ENCODE measurements around the gene SLAMF1.

SLAMF1 gene

GRCh38 chr1:160642281-160642644 lies 4.6 kb downstream of the SLAMF1 start:
- Mint-ChIP-seq H3K9me3 (no peaks in the 10 kb centered on the region), H3K27ac (ENCODE audit: low read depth) (peak overlapping the region; percentile 87), H3K27me3 (no peaks in the 10 kb centered on the region), H3K4me3 (peak overlapping the region; percentile 96), H3K36me3 (ENCODE audit: insufficient read depth) (peaks cover 19% of the 10 kb centered on the region), H3K4me1 (peaks cover 90% of the 10 kb centered on the region)
- no peak for DNase-seq (ENCODE audit: low spot score in 2 of 2)
- ATAC-seq (replicated peaks; ENCODE audit: extremely low read depth, poor library complexity, severe bottlenecking), result no peak

GRCh38 chr1:160641323-160642280 lies 5.2 kb downstream of the SLAMF1 start:
- Mint-ChIP-seq H3K36me3 (ENCODE audit: insufficient read depth) (peaks cover 18% of the 10 kb centered on the region), H3K27me3 (no peaks in the 10 kb centered on the region), H3K4me1 (peaks cover 90% of the 10 kb centered on the region), H3K4me3 (peak overlapping the region; percentile 96), H3K9me3 (no peaks in the 10 kb centered on the region), H3K27ac (ENCODE audit: low read depth) (peak overlapping the region; percentile 87)
- ATAC-seq (replicated peaks; ENCODE audit: extremely low read depth, poor library complexity, severe bottlenecking) (no peak), DNase-seq (ENCODE audit: low spot score in 2 of 2) (no peak)

GRCh38 chr1:160640359-160641123 lies 6.3 kb downstream of the SLAMF1 start:
- H3K9me3 Mint-ChIP-seq, result no peaks in the 10 kb centered on the region
- H3K27ac Mint-ChIP-seq (ENCODE audit: low read depth), result peak overlapping the region; percentile 87
- DNase-seq (ENCODE audit: low spot score in 2 of 2) (no peak), ATAC-seq (replicated peaks; ENCODE audit: extremely low read depth, poor library complexity, severe bottlenecking) (no peak)
- H3K36me3 Mint-ChIP-seq (ENCODE audit: insufficient read depth), result peaks cover 20% of the 10 kb centered on the region
- peak overlapping the region; percentile 68 for H3K4me3 Mint-ChIP-seq
- no peaks in the 10 kb centered on the region for H3K27me3 Mint-ChIP-seq
- peaks cover 86% of the 10 kb centered on the region for H3K4me1 Mint-ChIP-seq

- Mint-ChIP-seq H3K36me3 (ENCODE audit: insufficient read depth) (peaks cover 25% of the 10 kb centered on the region), H3K27me3 (no peaks in the 10 kb centered on the region), H3K4me3 (peak overlapping the region; percentile 67), H3K27ac (ENCODE audit: low read depth) (peak overlapping the region; percentile 87), H3K9me3 (no peaks in the 10 kb centered on the region), H3K4me1 (peaks cover 82% of the 10 kb centered on the region)
- DNase-seq (ENCODE audit: low spot score in 2 of 2) (no peak), ATAC-seq (replicated peaks; ENCODE audit: extremely low read depth, poor library complexity, severe bottlenecking) (no peak)
Observed at GRCh38 chr1:160639652-160640051, 7.2 kb downstream of the SLAMF1 start.

- Mint-ChIP-seq H3K27me3 (no peaks in the 10 kb centered on the region), H3K36me3 (ENCODE audit: insufficient read depth) (peaks cover 24% of the 10 kb centered on the region), H3K9me3 (no peaks in the 10 kb centered on the region), H3K4me3 (peak overlapping the region; percentile 67), H3K4me1 (peaks cover 80% of the 10 kb centered on the region), H3K27ac (ENCODE audit: low read depth) (peak overlapping the region; percentile 87)
- ATAC-seq (replicated peaks; ENCODE audit: extremely low read depth, poor library complexity, severe bottlenecking) (no peak), DNase-seq (ENCODE audit: low spot score in 2 of 2) (no peak)
Observed at GRCh38 chr1:160638926-160639325, 7.9 kb downstream of the SLAMF1 start.

GRCh38 chr1:160638540-160638857 lies 8.3 kb downstream of the SLAMF1 start:
- Mint-ChIP-seq H3K27me3 (no peaks in the 10 kb centered on the region), H3K4me1 (peaks cover 81% of the 10 kb centered on the region), H3K36me3 (ENCODE audit: insufficient read depth) (peaks cover 22% of the 10 kb centered on the region), H3K9me3 (no peaks in the 10 kb centered on the region), H3K27ac (ENCODE audit: low read depth) (peak overlapping the region; percentile 87), H3K4me3 (peak overlapping the region; percentile 67)
- ATAC-seq (replicated peaks; ENCODE audit: extremely low read depth, poor library complexity, severe bottlenecking) (no peak), DNase-seq (ENCODE audit: low spot score in 2 of 2) (no peak)

- Mint-ChIP-seq H3K27me3 (no peaks in the 10 kb centered on the region), H3K27ac (ENCODE audit: low read depth) (peak overlapping the region; percentile 87), H3K4me3 (peak overlapping the region; percentile 67), H3K9me3 (no peaks in the 10 kb centered on the region), H3K4me1 (peaks cover 86% of the 10 kb centered on the region), H3K36me3 (ENCODE audit: insufficient read depth) (peaks cover 22% of the 10 kb centered on the region)
- ATAC-seq (replicated peaks; ENCODE audit: extremely low read depth, poor library complexity, severe bottlenecking) (peak; percentile 90), DNase-seq (ENCODE audit: low spot score in 2 of 2) (peak in 1 of 2 donors; percentile 63)
Observed at GRCh38 chr1:160637821-160638539, 8.9 kb downstream of the SLAMF1 start.

GRCh38 chr1:160637065-160637464 lies 9.8 kb downstream of the SLAMF1 start:
- ATAC-seq (replicated peaks; ENCODE audit: extremely low read depth, poor library complexity, severe bottlenecking) (no peak), DNase-seq (ENCODE audit: low spot score in 2 of 2) (no peak)
- H3K27me3 Mint-ChIP-seq, result no peaks in the 10 kb centered on the region
- H3K4me1 Mint-ChIP-seq, result peaks cover 87% of the 10 kb centered on the region
- H3K36me3 Mint-ChIP-seq (ENCODE audit: insufficient read depth), result peaks cover 23% of the 10 kb centered on the region
- peak overlapping the region; percentile 67 for H3K4me3 Mint-ChIP-seq
- no peaks in the 10 kb centered on the region for H3K9me3 Mint-ChIP-seq
- peak overlapping the region; percentile 87 for H3K27ac Mint-ChIP-seq (ENCODE audit: low read depth)

- Mint-ChIP-seq H3K27ac (ENCODE audit: low read depth) (no peak overlapping the region), H3K27me3 (no peaks in the 10 kb centered on the region), H3K9me3 (no peaks in the 10 kb centered on the region), H3K36me3 (ENCODE audit: insufficient read depth) (peaks cover 24% of the 10 kb centered on the region), H3K4me3 (no peak overlapping the region), H3K4me1 (peaks cover 88% of the 10 kb centered on the region)
- ATAC-seq (replicated peaks; ENCODE audit: extremely low read depth, poor library complexity, severe bottlenecking), result no peak
- DNase-seq (ENCODE audit: low spot score in 2 of 2), result no peak
Observed at GRCh38 chr1:160636547-160636946, 10.3 kb downstream of the SLAMF1 start.

- H3K4me1 Mint-ChIP-seq, result peaks cover 88% of the 10 kb centered on the region
- ATAC-seq (replicated peaks; ENCODE audit: extremely low read depth, poor library complexity, severe bottlenecking) (no peak), DNase-seq (ENCODE audit: low spot score in 2 of 2) (no peak)
- H3K9me3 Mint-ChIP-seq, result no peaks in the 10 kb centered on the region
- H3K36me3 Mint-ChIP-seq (ENCODE audit: insufficient read depth), result peaks cover 24% of the 10 kb centered on the region
- H3K27ac Mint-ChIP-seq (ENCODE audit: low read depth), result no peak overlapping the region
- H3K4me3 Mint-ChIP-seq, result peak overlapping the region; percentile 37
- no peaks in the 10 kb centered on the region for H3K27me3 Mint-ChIP-seq
Observed at GRCh38 chr1:160636076-160636475, 10.8 kb downstream of the SLAMF1 start.

- H3K9me3 Mint-ChIP-seq, result no peaks in the 10 kb centered on the region
- ATAC-seq (replicated peaks; ENCODE audit: extremely low read depth, poor library complexity, severe bottlenecking), result no peak
- no peak overlapping the region for H3K27ac Mint-ChIP-seq (ENCODE audit: low read depth)
- H3K4me1 Mint-ChIP-seq, result peaks cover 88% of the 10 kb centered on the region
- H3K4me3 Mint-ChIP-seq, result peak overlapping the region; percentile 49
- no peaks in the 10 kb centered on the region for H3K27me3 Mint-ChIP-seq
- peaks cover 21% of the 10 kb centered on the region for H3K36me3 Mint-ChIP-seq (ENCODE audit: insufficient read depth)
- no peak for DNase-seq (ENCODE audit: low spot score in 2 of 2)
Observed at GRCh38 chr1:160634543-160635491, 12.0 kb downstream of the SLAMF1 start.
